Measurements from ENCODE around the gene RAB37.

The RAB37 gene

DNA sequence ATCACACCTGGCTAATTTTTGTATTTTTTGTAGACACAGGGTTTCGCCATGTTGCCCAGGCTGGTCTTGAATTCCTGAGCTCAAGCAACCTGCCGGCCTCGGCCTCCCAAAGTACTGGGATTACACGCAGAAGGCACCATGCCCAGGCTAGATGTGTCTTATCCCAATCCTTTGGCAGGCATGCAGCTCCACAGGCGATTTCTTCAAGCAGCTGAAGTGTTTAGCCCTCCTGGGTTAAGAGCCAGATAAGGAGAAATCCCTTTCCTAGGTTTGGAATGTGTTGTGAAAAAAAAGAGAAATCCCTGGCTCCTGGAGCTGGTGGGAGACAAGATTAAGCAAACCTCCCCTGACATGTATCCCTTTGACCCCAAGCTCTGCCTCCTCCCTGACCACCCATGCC, 9.3 kb downstream of the RAB37 start:
- DNase-seq, result no peak

- peak; percentile 59 for DNase-seq
Measured at GRCh38 chr17:74746922-74747321, 9.9 kb downstream of the RAB37 start.

- no peak for DNase-seq
Measured at GRCh38 chr17:74748279-74748528, 11.1 kb downstream of the RAB37 start.

GRCh38 chr17:74748529-74749278, 11.6 kb downstream of the RAB37 start, which contains the start of gene NHERF1:
Gene NHERF1, plus strand, starts transcription at chr17:74748628. Its CDS starts 219 bp downstream, at chr17:74748847.
- DNase-seq, result peak; percentile 89

DNA sequence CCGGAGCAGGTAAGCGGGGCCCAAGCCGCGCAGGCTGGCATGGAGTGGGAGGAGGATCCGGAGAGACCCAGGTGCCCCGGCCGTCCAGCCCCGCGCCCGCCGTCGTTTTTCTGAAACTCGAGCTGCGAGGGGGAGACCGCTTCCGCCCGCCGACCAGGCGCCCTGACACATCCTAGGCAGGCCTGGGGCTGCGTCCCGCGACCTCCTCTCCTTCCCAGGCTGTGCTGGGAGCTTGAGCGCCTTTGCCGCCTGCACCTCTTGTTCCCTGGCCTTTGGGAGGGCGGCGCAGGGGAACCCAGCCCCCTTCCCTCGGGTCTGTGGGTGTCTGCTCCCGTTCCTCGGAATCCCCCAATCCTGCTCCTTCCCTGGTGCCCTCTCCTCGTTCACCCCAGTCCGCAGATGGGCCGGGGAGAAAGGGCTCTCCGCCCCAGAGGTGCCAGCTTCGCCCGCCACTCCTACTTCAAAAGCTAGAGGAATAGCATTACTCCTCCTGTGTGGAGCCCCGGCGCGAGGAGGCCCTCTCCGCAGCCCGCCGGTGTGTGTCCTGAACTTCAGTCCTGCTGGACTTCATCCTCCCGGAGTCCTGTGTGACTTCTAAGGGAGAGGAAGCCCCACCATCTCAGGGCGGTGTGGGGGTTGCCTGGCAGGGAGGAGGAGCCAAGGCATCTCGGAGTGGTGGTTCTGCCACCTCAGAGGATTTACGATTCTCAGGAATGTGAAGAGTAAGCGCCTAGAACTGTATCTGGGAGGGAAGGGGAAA, 12.4 kb downstream of the RAB37 start:
- no peak for DNase-seq

- DNase-seq, result no peak
Measured at GRCh38 chr17:74750039-74750326, 12.9 kb downstream of the RAB37 start.

DNA sequence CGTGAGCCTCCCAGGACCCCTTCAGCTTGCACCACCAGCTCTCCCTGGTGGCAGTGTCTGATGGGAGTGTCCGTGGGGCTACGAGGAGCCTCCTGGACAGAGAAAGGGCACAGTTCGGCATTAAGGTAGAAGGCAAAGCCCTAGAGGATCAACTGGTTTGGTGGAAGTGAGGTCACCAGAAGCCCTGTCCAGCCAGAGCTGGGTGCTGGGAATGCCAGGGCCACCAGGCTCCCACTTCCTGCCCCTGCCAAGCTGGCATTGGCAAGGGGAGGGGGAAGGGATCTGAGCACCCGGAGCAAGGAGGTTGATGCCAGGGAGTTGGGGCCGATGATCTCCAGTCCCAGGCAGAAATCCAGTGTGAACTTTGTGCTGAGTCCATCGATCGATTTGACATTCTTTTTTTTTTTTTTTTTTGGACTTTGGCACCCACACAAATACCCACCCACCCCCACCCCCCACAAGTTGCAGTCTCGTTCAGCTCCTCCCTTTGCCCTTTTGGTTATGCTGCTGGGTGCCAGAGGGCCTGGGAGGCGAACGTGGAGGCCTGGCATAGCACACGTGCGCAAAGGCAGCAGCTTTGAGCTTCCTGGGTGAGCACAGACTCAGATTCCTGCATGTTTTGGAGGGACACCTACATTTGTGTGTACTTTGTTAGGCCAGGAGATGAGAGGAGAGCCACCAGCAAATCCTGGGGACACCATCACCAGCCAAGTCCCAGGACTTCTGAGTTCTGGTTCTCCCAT, 13.4 kb downstream of the RAB37 start:
- no peak for DNase-seq

GRCh38 chr17:74752415-74752814, 15.4 kb downstream of the RAB37 start:
- DNase-seq, result no peak

DNA sequence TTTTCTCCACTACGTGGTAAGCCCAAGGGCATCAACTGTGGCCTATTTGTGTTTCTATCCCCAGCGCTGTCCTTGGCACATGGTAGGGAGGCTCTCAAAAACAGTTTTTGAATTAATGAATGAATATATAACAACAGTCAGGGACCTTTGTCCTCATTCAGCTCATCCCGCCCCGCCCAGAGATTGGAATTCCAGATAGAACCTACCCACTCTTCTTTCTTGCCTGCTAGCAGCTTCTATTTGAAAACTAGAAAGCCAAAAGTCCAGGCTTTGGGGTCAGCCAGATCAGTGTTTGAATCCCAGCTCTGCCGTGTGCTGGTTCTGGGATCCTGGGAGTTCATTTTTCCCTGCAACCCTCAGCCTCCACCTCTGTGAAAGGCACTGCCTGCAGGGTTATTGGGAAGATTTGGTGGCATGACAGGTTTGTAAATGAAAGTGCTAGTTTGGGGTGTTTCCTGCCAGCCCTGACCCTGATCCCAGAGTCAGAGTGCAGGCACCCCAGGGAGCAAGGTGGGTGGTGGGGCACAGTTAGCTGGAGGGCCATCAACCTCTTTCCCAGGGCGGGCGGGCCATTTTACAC, 15.9 kb downstream of the RAB37 start:
- DNase-seq, result no peak

DNA sequence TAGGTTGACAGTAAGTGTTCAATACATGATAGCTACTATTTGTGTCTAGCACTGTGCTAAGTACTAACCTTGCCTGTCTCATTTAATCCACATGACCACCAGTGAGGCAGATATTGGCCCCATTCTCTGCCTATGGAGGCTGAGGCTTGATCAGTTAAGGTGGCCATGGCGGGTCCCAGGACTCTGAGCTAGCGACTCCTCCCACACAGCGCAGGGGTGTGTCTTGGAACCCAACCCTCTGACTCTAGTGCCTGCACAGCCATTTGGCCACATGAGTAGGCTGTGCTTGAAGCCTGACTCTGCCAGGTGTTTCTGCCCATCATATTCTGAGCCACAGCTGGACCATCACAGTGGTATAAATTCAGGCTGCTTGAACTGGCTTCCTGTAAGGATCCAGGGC, 17.8 kb downstream of the RAB37 start:
- DNase-seq, result no peak

DNA sequence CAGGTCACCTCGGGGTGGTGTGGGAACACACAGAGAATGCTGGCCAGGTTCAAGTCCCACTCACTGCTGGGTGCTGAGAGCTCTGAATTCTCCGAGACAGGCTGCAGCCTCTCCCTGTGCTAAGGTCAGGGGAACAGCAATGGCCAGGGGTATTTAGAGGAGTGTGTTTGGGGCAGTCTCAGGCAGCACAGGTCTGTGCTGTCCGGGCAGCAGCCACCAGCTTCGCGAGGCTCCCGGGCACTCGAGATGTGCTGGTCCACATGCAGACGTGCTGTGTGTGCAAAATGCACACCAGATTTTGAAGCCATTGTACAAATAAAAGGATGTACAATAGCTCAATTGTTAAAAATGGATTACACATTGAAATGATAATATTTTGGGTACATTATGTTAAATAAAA, 18.5 kb downstream of the RAB37 start:
- no peak for DNase-seq

DNA sequence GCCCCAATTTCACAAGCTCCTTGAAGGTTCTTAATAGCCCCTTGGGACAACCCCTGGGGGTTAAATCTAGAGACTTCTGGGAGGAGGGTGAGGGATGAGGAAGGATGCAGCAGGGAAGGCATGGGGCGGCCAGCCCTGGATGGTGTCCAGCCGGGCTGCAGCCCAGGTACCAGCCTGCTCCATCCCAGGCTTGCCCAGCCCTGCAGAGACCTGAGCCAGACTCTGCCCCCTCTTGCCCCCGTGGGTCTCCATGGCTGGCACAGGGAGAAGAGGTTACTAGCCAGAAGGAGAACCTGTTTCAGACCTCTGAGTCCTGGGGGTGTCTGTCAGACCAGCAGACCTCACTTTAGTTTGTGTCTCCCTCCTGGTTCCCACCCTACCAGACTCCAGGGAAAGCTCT, 19.8 kb downstream of the RAB37 start:
- DNase-seq, result no peak

DNA sequence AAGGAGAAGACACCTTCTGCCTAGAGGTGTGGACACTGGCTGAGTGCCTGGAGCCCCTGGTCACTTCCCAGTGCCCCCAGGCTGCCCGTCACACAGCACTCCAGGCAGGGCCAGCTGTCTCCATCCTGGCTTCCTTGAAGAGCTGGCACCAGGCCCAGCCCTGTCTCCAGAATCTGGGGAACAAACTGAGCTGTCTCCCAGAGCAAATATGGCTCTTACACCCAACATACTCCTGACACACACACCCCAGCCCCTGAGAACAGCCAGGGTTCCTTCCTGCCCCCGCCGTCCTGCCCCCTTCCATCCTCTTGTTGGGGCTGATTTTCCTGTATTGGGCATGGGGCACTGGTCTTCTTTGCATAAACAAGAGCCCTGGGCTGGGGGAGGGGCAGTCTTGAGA, 20.4 kb downstream of the RAB37 start:
- DNase-seq, result no peak

- no peak for DNase-seq
Measured at GRCh38 chr17:74757931-74758847, 21.1 kb downstream of the RAB37 start.

- peak; percentile 49 for DNase-seq
Measured at GRCh38 chr17:74758848-74759168, 21.8 kb downstream of the RAB37 start.

DNA sequence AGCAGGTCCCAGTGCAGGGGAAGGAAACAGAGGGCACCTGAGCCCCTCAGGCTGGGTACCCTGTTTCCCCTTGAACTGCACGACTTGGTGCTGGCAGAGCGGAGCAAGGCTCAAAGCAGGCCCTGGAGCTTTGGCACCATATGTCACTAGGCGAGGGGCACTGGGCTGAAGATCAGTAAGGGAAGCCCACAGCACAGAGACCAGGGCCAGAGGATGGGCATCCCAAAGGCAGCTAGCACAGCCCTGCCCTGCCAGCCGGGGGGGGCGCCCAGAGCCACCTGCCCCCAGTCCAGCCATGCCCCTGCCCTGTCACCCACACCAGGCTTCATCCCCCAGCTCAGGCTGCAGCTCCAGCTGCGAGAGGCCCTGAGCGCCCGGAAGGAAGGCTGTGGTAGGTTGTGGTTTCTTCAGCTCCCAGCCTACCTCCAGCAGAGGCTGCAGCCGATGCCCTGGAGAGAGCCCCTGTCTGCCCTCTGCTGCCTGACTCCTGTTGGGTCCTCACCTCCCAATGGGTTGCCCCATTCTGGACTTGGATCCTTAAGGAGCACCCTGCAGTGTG, 22.3 kb downstream of the RAB37 start:
- DNase-seq, result peak; percentile 80

- DNase-seq, result no peak
Measured at GRCh38 chr17:74759941-74760340, 22.9 kb downstream of the RAB37 start.

GRCh38 chr17:74760404-74761105, 23.5 kb downstream of the RAB37 start:
- no peak for DNase-seq

DNA sequence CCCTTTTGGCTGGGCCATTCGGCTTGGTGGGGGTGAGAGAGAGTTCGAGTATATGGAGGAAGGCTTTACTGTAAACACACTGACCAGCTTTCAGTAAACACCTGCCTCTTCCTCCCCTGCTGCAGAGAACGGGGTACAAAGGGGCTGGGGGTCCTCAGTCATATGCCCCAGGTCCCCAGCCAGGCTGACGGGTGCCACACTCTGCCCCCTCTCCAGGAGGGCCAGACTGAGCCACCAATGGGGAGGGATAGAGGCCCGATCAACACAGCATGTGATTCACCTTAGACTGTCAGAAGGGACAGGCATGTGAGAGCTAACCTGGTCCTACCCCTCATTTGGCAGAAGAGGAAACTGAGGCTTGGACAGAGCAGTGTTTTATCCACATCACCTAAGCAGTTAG, 24.4 kb downstream of the RAB37 start:
- no peak for DNase-seq

DNA sequence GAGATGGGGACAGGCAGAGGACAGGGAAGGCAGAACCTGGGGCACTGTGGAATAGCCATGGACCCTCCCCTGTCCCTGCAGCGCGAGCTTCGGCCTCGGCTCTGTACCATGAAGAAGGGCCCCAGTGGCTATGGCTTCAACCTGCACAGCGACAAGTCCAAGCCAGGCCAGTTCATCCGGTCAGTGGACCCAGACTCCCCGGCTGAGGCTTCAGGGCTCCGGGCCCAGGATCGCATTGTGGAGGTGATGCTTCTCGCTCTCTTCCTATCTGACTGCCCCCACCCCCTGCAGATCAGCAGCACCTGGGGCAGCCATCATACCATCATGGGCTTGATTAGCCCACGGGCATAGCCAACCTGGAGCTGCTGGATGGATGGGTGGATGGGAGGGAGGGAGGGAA, 24.9 kb downstream of the RAB37 start:
- no peak for DNase-seq

DNA sequence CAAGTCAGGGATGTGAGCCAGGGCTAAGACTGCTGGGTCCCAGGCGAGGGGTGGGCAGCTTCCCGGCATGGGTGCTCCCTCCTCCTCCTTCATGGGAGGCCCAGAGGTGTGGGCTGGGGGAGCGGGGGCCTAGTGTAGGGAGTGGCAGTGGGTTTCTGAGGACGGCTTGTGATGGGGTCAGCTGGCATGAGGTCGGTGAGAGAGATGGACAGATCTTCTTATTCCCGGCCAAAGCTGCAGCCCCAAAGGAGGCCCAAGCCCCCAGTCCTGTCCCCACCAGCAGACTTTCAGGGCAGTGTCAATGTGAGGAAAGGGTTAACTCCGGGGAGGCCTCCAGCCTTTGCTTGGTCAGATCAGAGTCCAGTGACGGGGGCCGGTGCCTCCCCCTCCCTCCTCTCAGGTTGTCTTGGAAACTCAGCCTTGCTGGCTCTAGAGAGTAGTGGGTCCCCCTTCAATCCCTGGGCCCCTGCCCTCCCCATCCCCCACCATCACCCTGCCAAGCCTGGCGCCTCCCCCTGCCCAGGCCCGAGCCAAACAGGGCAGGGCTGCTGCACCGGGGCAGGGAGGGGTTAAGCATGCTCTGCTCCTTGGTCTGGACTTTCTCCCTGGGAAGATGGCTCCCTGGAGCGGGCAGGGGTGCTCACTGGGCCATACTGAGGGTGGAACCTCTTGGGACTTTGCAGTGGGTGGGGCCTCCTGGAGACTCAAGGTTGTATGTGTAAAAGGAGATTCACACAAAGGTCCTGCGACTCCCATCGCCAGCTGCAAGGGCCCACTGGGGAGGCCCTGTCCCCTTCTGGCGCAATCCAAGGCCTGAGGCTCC, 26.7 kb downstream of the RAB37 start:
- no peak for DNase-seq

All from MV-4-11 (cell line).